ENCODE measurements around the gene TRAPPC6A.

DNA sequence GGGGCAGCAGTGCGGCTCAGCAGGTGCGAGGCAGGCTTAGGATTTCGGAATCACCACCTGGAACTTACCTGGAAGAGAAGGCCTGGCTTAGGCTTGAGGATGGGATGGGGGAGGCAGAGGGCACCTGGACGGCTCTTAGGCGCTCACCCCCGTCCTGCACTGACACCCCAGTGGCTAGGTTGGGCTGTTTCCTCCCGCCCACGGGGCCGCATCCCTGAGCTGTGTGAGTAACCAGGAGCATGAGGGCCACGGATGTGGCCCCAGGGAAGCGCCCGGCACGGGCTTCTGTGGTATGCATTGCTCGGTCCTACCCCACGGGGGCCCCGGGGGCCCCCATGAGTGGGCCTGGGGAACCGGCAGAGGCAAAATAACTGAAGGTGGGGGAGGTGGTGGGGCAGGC is 14.9 kb downstream of the TRAPPC6A start:
- TF ChIP-seq YY1 (IDR thresholded peaks at IDR 0.05; ENCODE audit: low read depth) (no peak), EP300 (IDR thresholded peaks at IDR 0.05; ENCODE audit: borderline replicate concordance) (no peak), REST (IDR thresholded peaks at IDR 0.05; ENCODE audit: low read depth) (no peak)
